Fibroblast of lung (primary cell): Measurements from ENCODE around the gene UVRAG. TPM values are rescaled to one million over a fixed set of nuclear protein-coding genes. Genes with fewer than 3 reads are reported as not detected.

ENCODE experiments used
- DNase-seq, 2 donors: peaks; one replicate each; pipeline versions ENCODE4 v3.0.0 to v3.0.0-alpha.2; 2010; ENCODE audit warnings: low read depth in 2 of 2
- H2AFZ ChIP-seq: 2 replicates; pipeline ENCODE4 v1.5.1; 2012; ENCODE audit warnings: low read length, control low read depth, inconsistent platforms
- H3K27ac ChIP-seq: 2 replicates; pipeline ENCODE4 v1.5.1; 2011; ENCODE audit warnings: low read length, control low read depth; ENCODE audit not compliant: insufficient read depth
- H3K27me3 ChIP-seq: 2 replicates; pipeline ENCODE4 v1.5.1; 2011; ENCODE audit warnings: mild to moderate bottlenecking, low read length; ENCODE audit not compliant: control insufficient read depth, insufficient read depth
- H3K36me3 ChIP-seq: 2 replicates; pipeline ENCODE4 v1.5.1; 2011; ENCODE audit warnings: low read length; ENCODE audit not compliant: control insufficient read depth, insufficient read depth
- H3K4me1 ChIP-seq: 2 replicates; pipeline ENCODE4 v1.5.1; 2011; ENCODE audit warnings: low read length; ENCODE audit not compliant: control insufficient read depth, insufficient read depth; ENCODE audit errors: extremely low read depth
- H3K4me2 ChIP-seq: 2 replicates; pipeline ENCODE4 v1.5.1; 2011; ENCODE audit warnings: low read length, control low read depth; ENCODE audit not compliant: insufficient read depth; ENCODE audit errors: extremely low read depth
- H3K4me3 ChIP-seq, 4 experiments: fragments of 200-600 bp in 1 of 4; sonication (generic) in 1 of 4; replicated peaks in 1 of 4; 2 replicates each; pipeline ENCODE4 v1.5.1; 2011 to 2016; ENCODE audit warnings: low read length in 4 of 4, low read depth in 3 of 4, mild to moderate bottlenecking in 3 of 4, control low read depth in 2 of 4, inconsistent platforms in 1 of 4, mixed read lengths in 1 of 4; ENCODE audit not compliant: insufficient read depth in 1 of 4; ENCODE audit errors: control extremely low read depth in 1 of 4
- H3K79me2 ChIP-seq: 2 replicates; pipeline ENCODE4 v1.5.1; 2012; ENCODE audit warnings: mild to moderate bottlenecking, low read length, inconsistent platforms; ENCODE audit not compliant: control insufficient read depth, insufficient read depth
- H3K9ac ChIP-seq: 2 replicates; pipeline ENCODE4 v1.5.1; 2011; ENCODE audit warnings: mild to moderate bottlenecking, low read length, control low read depth; ENCODE audit not compliant: insufficient read depth
- H3K9me3 ChIP-seq: 2 replicates; pipeline ENCODE4 v1.5.1; 2012; ENCODE audit warnings: low read depth, low read length; ENCODE audit not compliant: control insufficient read depth, insufficient read depth
- H4K20me1 ChIP-seq: 2 replicates; pipeline ENCODE4 v1.5.1; 2011; ENCODE audit warnings: low read length; ENCODE audit not compliant: control insufficient read depth, insufficient read depth; ENCODE audit errors: extremely low read depth
- EZH2 ChIP-seq: IDR thresholded peaks from 2 replicates; pipeline ENCODE4 v1.5.1; 2012; ENCODE audit warnings: low read length, control low read depth, mild to moderate bottlenecking; ENCODE audit errors: missing control alignments
- polyA plus RNA-seq, 2 donors: library from polyadenylated mRNA; depleted of rRNA in 1 of 2; stranded (reverse) in 1 of 2; unstranded in 1 of 2; fragments of >200 nt; gene quantifications; 2 replicates each; pipeline ENCODE4 v1.2.1, GENCODE V29; 2011 to 2012; ENCODE audit warnings: missing spikeins in 1 of 2
- total RNA-seq: library from RNA; depleted of rRNA; stranded (reverse); fragments of >200 nt; gene quantifications from 2 replicates; pipeline ENCODE4 v1.2.1, GENCODE V29; 2014
- TF ChIP-seq, protein P1 (sequence below), 2 donors: IDR thresholded peaks in 1 of 2; conservative IDR thresholded peaks in 1 of 2; 1 replicate in 1 of 2; 2 replicates in 1 of 2; pipeline ENCODE4 v1.5.1; 2011 to 2012; ENCODE audit warnings: low read length in 2 of 2, control low read depth in 1 of 2, inconsistent platforms in 1 of 2, low read depth in 1 of 2, mild to moderate bottlenecking in 1 of 2

UVRAG gene
- total and polyA plus RNA-seq, 2 donors (not counting 1 experiment from before 2014, with no cell fraction given) = 15.8 to 22.1 TPM

DNA sequence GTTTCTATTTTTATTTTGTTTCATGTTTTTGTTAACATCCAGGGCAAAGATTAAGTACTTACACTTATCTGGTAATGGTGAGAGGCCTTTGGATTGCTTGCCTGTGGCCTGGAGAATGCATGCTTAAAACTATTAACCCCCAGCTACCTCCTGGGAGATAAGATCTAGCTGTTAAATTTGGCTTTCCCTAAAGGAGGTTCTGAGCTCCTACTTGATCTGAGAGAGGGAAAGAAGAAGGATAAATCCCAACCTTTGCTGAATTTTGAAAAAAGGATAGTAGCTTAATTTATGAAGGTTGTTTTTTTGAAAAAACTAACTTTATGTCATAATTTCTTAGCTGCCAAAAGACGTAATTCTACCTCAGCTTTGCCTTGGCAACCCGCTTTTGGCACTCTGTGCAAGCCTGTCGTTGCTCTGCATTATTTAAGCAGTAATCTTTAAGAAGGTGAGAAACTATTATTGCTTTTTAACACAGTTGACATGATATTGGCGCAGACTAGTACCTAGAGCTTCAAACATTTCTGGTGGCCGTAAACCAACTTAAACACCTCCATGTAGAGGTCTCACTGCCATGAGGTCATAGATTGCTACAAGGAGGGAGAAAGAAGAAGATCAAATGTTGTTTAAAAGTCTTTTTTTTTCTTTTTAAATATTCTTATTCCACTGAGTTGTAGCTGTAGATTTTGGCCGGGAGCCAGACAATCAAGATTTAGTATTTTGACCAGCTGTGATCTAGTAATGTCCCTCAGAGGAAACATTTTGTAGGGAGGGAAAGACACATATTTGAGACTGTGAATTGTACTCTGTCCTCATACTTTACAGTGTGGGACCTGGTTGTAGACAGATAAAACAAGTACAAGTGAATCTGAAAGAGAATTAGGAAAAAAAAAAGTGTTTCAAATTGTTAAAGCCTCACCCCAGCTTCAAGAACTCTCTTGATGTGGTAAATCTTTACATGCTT, 316.9 kb downstream of the UVRAG start:
- Histone ChIP-seq H3K27me3 (no peaks in the 10 kb centered on the region), H3K79me2 (no peaks in the 10 kb centered on the region), H4K20me1 (no peaks in the 10 kb centered on the region), H2AFZ (no peak overlapping the region), H3K4me3 (no peak overlapping the region), H3K27ac (no peak overlapping the region), H3K4me2 (no peak overlapping the region), H3K4me1 (no peaks in the 10 kb centered on the region), H3K36me3 (no peaks in the 10 kb centered on the region), H3K9me3 (no peaks in the 10 kb centered on the region), H3K9ac (no peak overlapping the region)
- no peak for TF ChIP-seq EZH2
- TF ChIP-seq, protein P1, sequence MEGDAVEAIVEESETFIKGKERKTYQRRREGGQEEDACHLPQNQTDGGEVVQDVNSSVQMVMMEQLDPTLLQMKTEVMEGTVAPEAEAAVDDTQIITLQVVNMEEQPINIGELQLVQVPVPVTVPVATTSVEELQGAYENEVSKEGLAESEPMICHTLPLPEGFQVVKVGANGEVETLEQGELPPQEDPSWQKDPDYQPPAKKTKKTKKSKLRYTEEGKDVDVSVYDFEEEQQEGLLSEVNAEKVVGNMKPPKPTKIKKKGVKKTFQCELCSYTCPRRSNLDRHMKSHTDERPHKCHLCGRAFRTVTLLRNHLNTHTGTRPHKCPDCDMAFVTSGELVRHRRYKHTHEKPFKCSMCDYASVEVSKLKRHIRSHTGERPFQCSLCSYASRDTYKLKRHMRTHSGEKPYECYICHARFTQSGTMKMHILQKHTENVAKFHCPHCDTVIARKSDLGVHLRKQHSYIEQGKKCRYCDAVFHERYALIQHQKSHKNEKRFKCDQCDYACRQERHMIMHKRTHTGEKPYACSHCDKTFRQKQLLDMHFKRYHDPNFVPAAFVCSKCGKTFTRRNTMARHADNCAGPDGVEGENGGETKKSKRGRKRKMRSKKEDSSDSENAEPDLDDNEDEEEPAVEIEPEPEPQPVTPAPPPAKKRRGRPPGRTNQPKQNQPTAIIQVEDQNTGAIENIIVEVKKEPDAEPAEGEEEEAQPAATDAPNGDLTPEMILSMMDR (conservative IDR thresholded peaks at IDR 0.05 in 1 of 2, IDR thresholded peaks at IDR 0.05 in 1 of 2; ENCODE audit: low read depth in 1 of 2, low read length in 2 of 2) = no peak
- peak in 1 of 2 donors; percentile 32 for DNase-seq

DNA sequence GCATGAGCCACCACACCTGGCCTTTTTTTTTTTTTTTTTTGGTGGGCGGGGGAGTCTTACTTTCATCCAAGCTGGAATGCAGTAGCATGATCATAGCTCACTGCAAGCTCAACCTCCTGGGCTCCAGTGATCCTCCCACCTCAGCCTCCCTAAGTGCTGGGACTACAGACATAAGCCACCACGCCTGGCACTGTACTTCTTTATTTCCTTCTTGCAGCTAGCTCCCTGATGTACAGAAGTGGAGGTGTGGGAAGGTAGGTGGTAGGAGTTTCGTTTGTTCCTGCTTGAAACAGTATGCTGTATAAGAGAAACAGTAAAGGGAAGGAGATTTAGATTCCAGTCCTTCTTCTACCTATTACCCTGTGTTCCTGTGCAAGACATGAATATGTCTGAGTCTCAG, 319.2 kb downstream of the UVRAG start:
- no peaks in the 10 kb centered on the region for H3K79me2 ChIP-seq
- DNase-seq = no peak
- no peaks in the 10 kb centered on the region for H4K20me1 ChIP-seq
- H3K36me3 ChIP-seq = no peaks in the 10 kb centered on the region
- no peak overlapping the region for H3K9ac ChIP-seq
- H3K4me1 ChIP-seq = no peaks in the 10 kb centered on the region
- H3K27me3 ChIP-seq = no peaks in the 10 kb centered on the region
- no peak overlapping the region for H3K4me2 ChIP-seq
- H3K9me3 ChIP-seq = no peaks in the 10 kb centered on the region
- H2AFZ ChIP-seq = no peak overlapping the region
- H3K27ac ChIP-seq = no peak overlapping the region
- no peak overlapping the region for H3K4me3 ChIP-seq
- TF ChIP-seq EZH2 = no peak
- TF ChIP-seq, protein P1 (conservative IDR thresholded peaks at IDR 0.05 in 1 of 2, IDR thresholded peaks at IDR 0.05 in 1 of 2; ENCODE audit: low read depth in 1 of 2, low read length in 2 of 2) = no peak

DNA sequence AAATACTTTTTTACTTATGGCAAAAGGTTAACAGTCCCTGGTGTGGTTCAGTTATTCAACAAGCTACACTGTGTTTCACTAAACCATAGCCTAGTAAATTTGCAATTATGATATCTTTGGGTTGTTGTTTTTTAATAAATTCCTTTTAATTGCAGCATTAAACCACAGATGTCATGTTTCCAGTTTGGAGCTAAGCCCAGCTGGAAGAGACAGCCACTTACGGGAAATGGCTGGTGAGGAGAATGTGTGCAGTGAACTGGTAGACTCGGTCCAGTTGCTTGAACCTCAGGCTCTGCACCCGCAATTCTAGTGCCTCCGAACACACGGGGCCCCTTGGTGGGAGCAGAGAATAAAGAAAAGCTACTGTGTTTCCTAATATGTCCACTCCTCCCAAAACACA, 320.5 kb downstream of the UVRAG start:
- TF ChIP-seq, protein P1 (conservative IDR thresholded peaks at IDR 0.05 in 1 of 2, IDR thresholded peaks at IDR 0.05 in 1 of 2; ENCODE audit: low read depth in 1 of 2, low read length in 2 of 2) = no peak
- TF ChIP-seq EZH2 = no peak
- Histone ChIP-seq H3K4me2 (no peak overlapping the region), H4K20me1 (no peaks in the 10 kb centered on the region), H3K27ac (no peak overlapping the region), H3K4me3 (no peak overlapping the region), H3K27me3 (no peaks in the 10 kb centered on the region), H3K9ac (no peak overlapping the region), H3K79me2 (no peaks in the 10 kb centered on the region), H3K9me3 (no peaks in the 10 kb centered on the region), H3K4me1 (no peaks in the 10 kb centered on the region), H2AFZ (no peak overlapping the region), H3K36me3 (no peaks in the 10 kb centered on the region)
- DNase-seq = peak in 1 of 2 donors; percentile 47
